HEK293 (cell line): ENCODE data around the gene TTLL3.
A peak's percentile ranks its signal among the peaks of the same experiment; 100 is the strongest.

Experiments used
- ELK4 ChIP-seq: IDR thresholded peaks from 2 replicates; pipeline ENCODE4 v1.6.1; 2011; ENCODE audit warnings: mild to moderate bottlenecking, low read depth, low read length, borderline replicate concordance
- KLF10 ChIP-seq: fragments of 450-650 bp; IDR thresholded peaks from 2 replicates; pipeline ENCODE4 v1.5.1; 2018; ENCODE audit warnings: missing biosample characterization, mild to moderate bottlenecking, missing genetic modification characterization
- KLF9 ChIP-seq: fragments of 450-650 bp; formaldehyde crosslinking; IDR thresholded peaks from 2 replicates; pipeline ENCODE4 v1.5.1; 2016; ENCODE audit warnings: missing biosample characterization, missing genetic modification characterization, low read depth
- PRDM10 ChIP-seq: fragments of 450-650 bp; formaldehyde crosslinking; IDR thresholded peaks from 2 replicates; pipeline ENCODE4 v1.5.1; 2016; ENCODE audit warnings: missing biosample characterization, missing genetic modification characterization
- RBAK ChIP-seq: fragments of 450-650 bp; formaldehyde crosslinking; IDR thresholded peaks from 2 replicates; pipeline ENCODE4 v1.5.1; 2016; ENCODE audit warnings: missing biosample characterization, missing genetic modification characterization
- SP2 ChIP-seq: fragments of 450-650 bp; formaldehyde crosslinking; IDR thresholded peaks from 2 replicates; pipeline ENCODE4 v1.5.1; 2016; ENCODE audit warnings: missing biosample characterization, missing genetic modification characterization
- ZBTB17 ChIP-seq: fragments of 450-650 bp; formaldehyde crosslinking; IDR thresholded peaks from 2 replicates; pipeline ENCODE4 v1.5.1; 2016; ENCODE audit warnings: missing biosample characterization, missing genetic modification characterization
- ZNF157 ChIP-seq: fragments of 450-650 bp; formaldehyde crosslinking; IDR thresholded peaks from 2 replicates; pipeline ENCODE4 v1.5.1; 2016; ENCODE audit warnings: missing biosample characterization, missing genetic modification characterization
- ZNF184 ChIP-seq: fragments of 450-650 bp; IDR thresholded peaks from 2 replicates; pipeline ENCODE4 v1.5.1; 2018; ENCODE audit warnings: missing biosample characterization, mild to moderate bottlenecking, missing genetic modification characterization
- ZNF19 ChIP-seq: fragments of 450-650 bp; formaldehyde crosslinking; IDR thresholded peaks from 2 replicates; pipeline ENCODE4; 2016; ENCODE audit warnings: missing biosample characterization, missing genetic modification characterization, low read depth
- ZNF2 ChIP-seq: fragments of 450-650 bp; formaldehyde crosslinking; IDR thresholded peaks from 2 replicates; pipeline ENCODE4 v1.5.1; 2016; ENCODE audit warnings: missing biosample characterization, missing genetic modification characterization
- ZNF239 ChIP-seq: fragments of 450-650 bp; formaldehyde crosslinking; IDR thresholded peaks from 2 replicates; pipeline ENCODE4 v1.5.1; 2016; ENCODE audit warnings: missing biosample characterization, missing genetic modification characterization
- ZNF335 ChIP-seq: fragments of 450-650 bp; formaldehyde crosslinking; conservative IDR thresholded peaks from 2 replicates; pipeline ENCODE4 v1.5.1; 2016; ENCODE audit warnings: missing biosample characterization, missing genetic modification characterization
- ZNF341 ChIP-seq: fragments of 450-650 bp; formaldehyde crosslinking; IDR thresholded peaks from 2 replicates; pipeline ENCODE4; 2016; ENCODE audit warnings: low read depth, missing biosample characterization, missing genetic modification characterization
- ZNF394 ChIP-seq: fragments of 450-650 bp; formaldehyde crosslinking; IDR thresholded peaks from 2 replicates; pipeline ENCODE4 v1.5.1; 2016; ENCODE audit warnings: missing biosample characterization, missing genetic modification characterization, mild to moderate bottlenecking, moderate library complexity, borderline replicate concordance
- ZNF398 ChIP-seq: fragments of 450-650 bp; formaldehyde crosslinking; IDR thresholded peaks from 2 replicates; pipeline ENCODE4 v1.5.1; 2017; ENCODE audit warnings: missing biosample characterization, missing genetic modification characterization
- ZNF426 ChIP-seq: fragments of 450-650 bp; formaldehyde crosslinking; IDR thresholded peaks from 2 replicates; pipeline ENCODE4 v1.5.1; 2017; ENCODE audit warnings: missing biosample characterization, missing genetic modification characterization, mild to moderate bottlenecking, inconsistent platforms, moderate library complexity
- ZNF449 ChIP-seq: fragments of 450-650 bp; formaldehyde crosslinking; IDR thresholded peaks from 2 replicates; pipeline ENCODE4 v1.5.1; 2017; ENCODE audit warnings: missing biosample characterization, mild to moderate bottlenecking, missing genetic modification characterization, moderate library complexity
- ZNF518A ChIP-seq: fragments of 450-650 bp; formaldehyde crosslinking; conservative IDR thresholded peaks from 2 replicates; pipeline ENCODE4 v1.5.1; 2016; ENCODE audit warnings: low read depth, missing biosample characterization, missing genetic modification characterization
- ZNF596 ChIP-seq: fragments of 450-650 bp; IDR thresholded peaks from 2 replicates; pipeline ENCODE4 v1.5.0; 2018; ENCODE audit warnings: missing biosample characterization, mild to moderate bottlenecking, missing genetic modification characterization, moderate library complexity
- ZNF600 ChIP-seq: fragments of 450-650 bp; formaldehyde crosslinking; IDR thresholded peaks from 2 replicates; pipeline ENCODE4 v1.5.1; 2016; ENCODE audit warnings: missing biosample characterization, missing genetic modification characterization
- ZNF626 ChIP-seq: fragments of 450-650 bp; sonication (Bioruptor Pico); formaldehyde crosslinking; IDR thresholded peaks from 2 replicates; pipeline ENCODE4 v1.5.1; 2018; ENCODE audit warnings: missing biosample characterization, missing genetic modification characterization, inconsistent platforms
- ZNF777 ChIP-seq: fragments of 450-650 bp; formaldehyde crosslinking; IDR thresholded peaks from 2 replicates; pipeline ENCODE4 v1.5.1; 2017; ENCODE audit warnings: missing biosample characterization, missing genetic modification characterization, borderline replicate concordance
- ZSCAN23 ChIP-seq: fragments of 450-650 bp; formaldehyde crosslinking; IDR thresholded peaks from 2 replicates; pipeline ENCODE4 v1.5.1; 2016; ENCODE audit warnings: missing biosample characterization, missing genetic modification characterization
- ZSCAN30 ChIP-seq: fragments of 450-650 bp; IDR thresholded peaks from 2 replicates; pipeline ENCODE4 v1.5.1; 2018; ENCODE audit warnings: missing biosample characterization, mild to moderate bottlenecking, missing genetic modification characterization, moderate library complexity

Gene TTLL3

GRCh38 chr3:9843715-9844438, 33.8 kb downstream of the TTLL3 start, which contains the start of gene RPUSD3 (continued):
- no peak for TF ChIP-seq ELK4
- peak; percentile 97 for TF ChIP-seq SP2 (tag by site-specific recombination)
- TF ChIP-seq ZSCAN23, result 0 out of 2 replicates have a peak, but pooled peaks have one; percentile 58
- TF ChIP-seq ZNF335, result peak; percentile 99
- TF ChIP-seq ZNF518A (tag by site-specific recombination), result peak; percentile 33; the same call in 1 of the 2 replicates
- TF ChIP-seq PRDM10 (tag by site-specific recombination), result 0 out of 2 replicates have a peak, but pooled peaks have one; percentile 28
- no peak for TF ChIP-seq ZNF449
- TF ChIP-seq KLF9 (tag by site-specific recombination), result 0 out of 2 replicates have a peak, but pooled peaks have one; percentile 33
- no peak for TF ChIP-seq ZNF596
- no peak for TF ChIP-seq ZNF626 (tag by site-specific recombination)
- peak; percentile 59 for TF ChIP-seq ZNF398 (tag by site-specific recombination)
- no peak for TF ChIP-seq ZNF341 (tag by site-specific recombination)
- no peak for TF ChIP-seq ZNF426 (tag by site-specific recombination)
- no peak for TF ChIP-seq ZNF157 (tag by site-specific recombination)
- TF ChIP-seq ZNF777 (tag by site-specific recombination), result 0 out of 2 replicates have a peak, but pooled peaks have one; percentile 59
- TF ChIP-seq KLF10 (tag by site-specific recombination), result 0 out of 2 replicates have a peak, but pooled peaks have one; percentile 12
- no peak for TF ChIP-seq RBAK (tag by site-specific recombination)
- TF ChIP-seq ZNF394 (tag by site-specific recombination), result no peak; the same call in 1 of the 2 replicates
- TF ChIP-seq ZNF600 (tag by site-specific recombination), result peak; percentile 100
- TF ChIP-seq ZNF2 (tag by site-specific recombination), result peak; percentile 62
- no peak for TF ChIP-seq ZNF239 (tag by site-specific recombination)
- TF ChIP-seq ZNF184 (tag by site-specific recombination), result 0 out of 2 replicates have a peak, but pooled peaks have one; percentile 39
- no peak for TF ChIP-seq ZNF19
- TF ChIP-seq ZSCAN30 (tag by site-specific recombination), result peak; percentile 27; the same call in 1 of the 2 replicates
- TF ChIP-seq ZBTB17 (tag by site-specific recombination), result peak; percentile 26
